MM.1S (cell line): Measurements from ENCODE around the gene RMDN3.

Source experiments
- CTCF ChIP-seq: fragments of 300-600 bp; sonication (generic); IDR thresholded peaks from 2 replicates; pipeline ENCODE4 v1.5.1; 2016; ENCODE audit warnings: antibody characterized with exemption, low read length, mixed read lengths
- EZH2 ChIP-seq: fragments of 300-600 bp; sonication (generic); optimal IDR thresholded peaks from 2 replicates; pipeline ENCODE3; 2017; ENCODE audit warnings: low read depth, mild to moderate bottlenecking, antibody characterized with exemption, low read length, mixed read lengths

GRCh38 chr15:40775740-40776536, 20.9 kb upstream of the RMDN3 start:
- no peak for TF ChIP-seq CTCF
- TF ChIP-seq EZH2, result no peak
